NT2/D1 (cell line): ENCODE results near the gene MTM1.

ENCODE experiments used
- SUZ12 ChIP-seq: IDR thresholded peaks from 2 replicates; pipeline ENCODE4 v1.6.1; 2011; ENCODE audit not compliant: insufficient read length, insufficient read depth; ENCODE audit errors: extremely low read depth
- YY1 ChIP-seq: IDR thresholded peaks from 2 replicates; pipeline ENCODE4 v1.6.1; 2011; ENCODE audit not compliant: insufficient read length, insufficient read depth
- ZNF274 ChIP-seq: IDR thresholded peaks from 2 replicates; pipeline ENCODE4 v1.6.1; 2011; ENCODE audit warnings: mild to moderate bottlenecking, low read depth, low read length

- TF ChIP-seq ZNF274 (no peak), SUZ12 (no peak), YY1 (no peak)
These were observed 94.7 kb downstream of the MTM1 start for GRCh38 chrX:150663073-150663472.
